GM21723 (cell line): Measurements from ENCODE around the gene DNM2.
"Not testable (repeated sequence)": the region's sequence is repeated elsewhere in the genome, so short reads cannot be mapped to it uniquely, and the experiment has no call there.

Source experiments
- ATAC-seq: cut with Tn5 transposase; IDR thresholded peaks from one replicate; pipeline ENCODE4 v1.9.1; 2021; ENCODE audit warnings: mild to moderate bottlenecking, moderate library complexity; ENCODE audit not compliant: unreplicated experiment

Gene DNM2

DNA sequence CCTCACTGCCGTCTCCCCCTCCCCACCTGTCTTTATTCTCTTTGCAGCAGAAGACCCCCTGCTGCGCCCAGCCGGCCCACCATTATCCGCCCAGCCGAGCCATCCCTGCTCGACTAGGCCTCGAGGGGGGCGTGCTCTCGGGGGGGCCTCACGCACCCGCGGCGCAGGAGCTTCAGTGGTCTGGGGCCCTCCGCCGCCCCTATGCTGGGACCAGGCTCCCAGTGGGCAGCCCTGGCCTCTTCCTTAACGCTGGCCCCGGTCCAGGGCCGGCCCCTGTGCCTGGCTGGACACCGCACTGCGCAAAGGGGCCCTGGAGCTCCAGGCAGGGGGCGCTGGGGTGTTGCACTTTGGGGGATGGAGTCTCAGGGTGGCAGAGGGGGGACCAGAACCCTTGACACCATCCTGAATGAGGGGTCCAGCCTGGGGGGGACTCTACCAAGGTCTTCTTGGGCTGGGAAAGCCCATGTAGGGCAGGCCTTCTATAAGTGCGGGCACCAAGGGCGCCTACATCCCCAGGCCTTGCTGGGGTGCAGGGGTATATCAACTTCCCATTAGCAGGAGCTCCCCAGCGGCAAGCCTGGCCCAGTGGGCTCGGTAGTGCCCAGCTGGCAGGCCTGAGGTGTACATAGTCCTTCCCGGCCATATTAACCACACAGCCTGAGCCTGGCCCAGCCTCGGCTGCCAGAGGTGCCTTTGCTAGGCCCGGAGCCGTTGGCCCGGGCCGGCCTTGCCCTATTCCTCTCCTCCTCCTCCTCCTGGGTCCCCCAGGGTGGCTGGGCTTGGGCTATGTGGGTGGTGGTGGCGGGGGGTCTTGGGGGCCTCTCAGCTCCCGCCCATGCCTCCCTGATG lies 113.3 kb downstream of the DNM2 start:
- ATAC-seq = no peak

DNA sequence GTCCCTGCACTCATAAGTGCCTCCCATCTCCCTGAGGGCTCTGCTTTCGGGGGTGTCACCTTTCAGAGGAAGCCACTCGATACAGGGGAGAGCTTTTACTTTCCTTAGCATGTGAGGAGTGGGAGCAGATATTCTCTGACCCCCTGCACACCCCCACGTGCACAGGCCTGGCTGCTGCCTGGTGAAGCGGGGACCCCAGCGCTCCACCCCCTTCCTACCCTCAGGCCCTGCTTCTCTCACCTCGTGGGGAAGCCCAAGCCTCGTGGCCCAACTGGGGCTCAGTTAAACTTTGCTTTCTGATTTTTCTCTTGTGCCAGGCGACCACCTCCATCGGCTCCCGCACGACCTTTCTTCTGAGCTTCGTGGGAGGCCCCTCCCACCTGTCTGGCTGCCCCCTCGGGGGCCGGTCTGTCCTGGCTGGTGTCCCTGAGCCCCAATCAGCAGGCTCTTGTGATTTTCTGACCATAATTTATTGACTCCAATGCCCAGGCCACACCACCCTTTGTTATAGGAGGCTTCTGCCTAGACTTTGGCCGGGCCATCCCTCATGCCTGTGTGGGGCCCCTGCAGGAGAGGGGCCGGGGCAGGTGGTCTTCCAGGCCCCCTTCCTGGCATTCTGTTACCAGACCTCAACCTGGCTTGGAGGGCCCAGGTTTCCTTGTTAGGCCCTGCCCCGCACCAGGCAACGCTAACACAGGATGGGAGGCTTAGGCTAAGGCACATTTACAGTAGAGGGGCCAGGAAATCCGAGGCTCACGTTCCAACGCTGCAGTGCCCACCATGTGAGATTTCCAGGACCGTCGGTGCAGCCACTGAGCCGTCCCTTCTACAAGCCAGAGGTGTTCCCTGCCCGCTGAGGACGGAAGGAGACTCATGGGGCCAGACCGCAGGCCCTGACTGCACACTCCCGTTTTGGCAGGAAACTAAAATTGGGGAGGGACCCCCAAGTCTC lies 114.4 kb downstream of the DNM2 start:
- ATAC-seq = no peak

DNA sequence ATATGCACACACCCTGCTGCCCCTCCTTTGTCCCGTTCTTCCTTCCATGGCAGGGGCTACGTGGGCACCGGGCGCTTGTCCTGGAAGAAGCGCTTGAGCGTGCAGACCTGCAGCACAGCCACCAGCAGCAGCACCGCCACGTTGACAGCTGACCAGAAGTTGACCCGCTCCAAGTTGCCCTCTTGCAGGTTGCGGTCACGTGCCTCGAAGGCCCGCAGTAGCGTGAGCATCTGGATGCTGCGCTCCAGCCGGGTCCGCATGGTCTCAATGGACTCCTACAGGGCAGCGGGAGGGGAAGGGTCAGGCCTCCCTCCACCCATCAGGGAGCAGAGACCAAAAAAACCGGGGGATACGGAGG lies 115.0 kb downstream of the DNM2 start:
- no peak for ATAC-seq

DNA sequence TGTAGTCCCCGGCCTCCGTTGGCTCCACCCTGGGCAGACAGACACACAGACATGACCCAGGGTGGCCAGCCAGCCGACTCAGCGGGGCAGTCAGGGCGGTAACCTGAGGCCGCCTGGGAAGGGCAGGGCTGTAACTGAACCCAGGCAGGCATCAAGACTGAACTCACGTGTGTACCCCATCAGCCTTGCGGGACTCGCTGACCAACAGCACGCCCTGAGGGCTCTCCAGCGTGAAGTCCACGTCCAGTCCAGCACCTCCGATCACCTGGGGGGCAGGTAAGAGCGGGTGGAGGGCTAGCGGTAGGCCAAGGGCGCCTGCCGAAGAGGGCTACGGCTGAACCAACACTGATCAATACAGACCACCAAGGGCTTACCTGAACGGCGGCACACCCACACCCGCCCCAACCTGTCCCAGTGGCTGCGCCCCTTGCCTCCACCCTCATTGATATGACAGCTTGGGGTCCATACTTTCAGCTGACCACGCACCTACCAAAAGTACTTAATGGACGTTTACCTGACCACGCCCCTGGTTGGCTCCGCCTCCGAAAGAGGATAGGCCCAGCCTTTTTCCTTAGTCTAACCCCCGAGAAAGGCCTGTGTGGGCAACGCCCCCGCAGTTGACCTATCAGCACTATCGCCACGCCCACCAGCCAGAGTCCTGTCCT lies 117.3 kb downstream of the DNM2 start:
- ATAC-seq = no peak

DNA sequence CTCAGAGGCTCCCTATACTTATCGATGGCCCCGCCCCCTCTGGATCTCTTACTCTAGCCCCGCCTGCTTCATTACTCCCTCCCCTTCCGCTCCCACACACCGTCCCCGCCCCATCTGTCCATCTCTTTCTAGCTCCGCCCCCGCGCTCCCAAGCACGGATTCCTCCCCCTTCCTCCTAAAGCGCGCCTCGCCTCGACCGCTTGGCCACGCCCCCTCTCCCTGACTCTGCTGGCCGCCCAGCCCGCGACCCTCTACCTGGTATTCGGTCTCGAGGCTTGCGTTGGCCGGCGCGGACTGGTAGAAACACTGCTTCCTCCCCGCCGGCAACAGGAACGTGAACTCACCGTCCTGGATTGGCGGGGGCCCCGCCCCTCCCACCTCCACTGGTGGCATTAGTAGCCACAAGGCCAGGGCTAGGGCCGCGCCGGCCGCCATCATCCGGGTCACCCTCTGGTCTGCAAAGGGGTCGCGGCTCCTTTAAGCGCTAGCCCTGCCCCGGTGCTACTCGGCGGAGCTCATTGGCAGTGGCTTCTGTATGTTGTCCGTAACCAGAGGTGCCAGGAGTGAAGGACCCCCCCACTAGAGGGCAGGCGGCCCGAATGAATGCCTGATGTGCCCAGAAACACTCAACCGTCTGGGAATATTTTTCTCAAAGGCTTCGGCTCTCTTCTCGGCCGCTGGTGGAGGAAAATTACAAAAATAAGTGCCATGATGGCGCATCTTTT lies 118.0 kb downstream of the DNM2 start, which contains the start of gene TMED1:
Gene TMED1 (minus strand): TSS at position 459 of the 725 bp plus-strand sequence. CDS start 21 bp downstream, at position 438.
- ATAC-seq = peak; percentile 72

DNA sequence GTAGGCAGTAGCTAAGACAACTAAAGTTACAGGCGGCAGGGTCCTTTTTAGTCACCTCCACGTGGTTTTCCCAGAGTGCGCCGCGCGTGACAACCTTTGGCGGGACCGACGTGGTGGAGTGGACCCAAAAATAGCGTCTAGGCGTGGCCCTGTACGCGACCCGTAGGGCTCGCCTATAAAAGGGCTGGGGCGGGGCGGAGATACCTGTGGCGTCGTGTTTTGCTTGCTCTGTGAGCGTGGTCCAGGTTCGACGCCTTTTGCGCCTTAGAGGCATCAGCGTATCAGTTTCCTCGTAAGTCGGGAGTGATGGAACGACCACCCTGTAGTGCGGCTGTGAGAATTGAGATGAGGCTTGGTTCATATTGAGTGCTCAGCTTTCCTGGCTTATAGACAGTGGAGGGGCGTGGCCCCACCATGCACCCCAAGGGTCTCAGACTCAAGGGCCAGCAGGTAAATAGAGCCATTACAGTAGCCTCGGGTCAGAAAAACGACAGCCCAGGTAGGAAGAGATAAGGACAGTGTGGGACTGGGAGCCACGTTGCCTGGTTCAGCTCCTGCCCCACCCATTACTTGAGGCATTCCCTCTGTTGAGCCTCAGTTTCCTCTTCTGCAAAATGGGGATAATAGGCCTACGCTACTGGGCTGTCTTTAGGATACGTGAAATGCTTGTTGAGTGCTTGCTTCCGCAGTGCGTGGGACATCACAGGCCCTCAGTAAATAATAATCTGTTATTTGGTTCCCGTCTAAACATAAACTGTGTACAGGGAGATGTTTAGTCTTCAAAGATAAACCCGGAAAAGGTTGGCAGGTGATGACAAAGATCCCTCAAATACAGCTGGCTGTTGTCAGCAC lies 118.8 kb downstream of the DNM2 start:
- ATAC-seq = peak; percentile 17

DNA sequence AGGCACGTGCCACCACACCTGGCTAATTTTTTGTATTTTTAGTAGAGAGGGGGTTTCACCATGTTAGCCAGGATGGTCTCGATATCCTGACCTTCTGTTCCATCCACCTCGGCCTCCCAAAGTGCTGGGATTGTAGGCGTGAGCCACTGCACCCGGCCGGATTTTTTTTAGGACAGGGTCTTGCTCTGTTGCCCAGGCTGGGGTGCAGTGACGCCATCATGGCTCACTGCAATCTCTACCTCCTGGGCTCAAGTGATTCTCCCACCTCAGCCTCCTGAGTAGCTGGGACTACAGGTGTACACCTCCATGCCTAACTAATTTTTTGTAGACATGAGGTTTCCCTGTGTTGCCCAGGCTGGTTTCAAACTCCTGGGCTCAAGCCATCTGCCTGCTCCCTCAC lies 119.8 kb downstream of the DNM2 start:
- ATAC-seq = not testable (repeated sequence)

DNA sequence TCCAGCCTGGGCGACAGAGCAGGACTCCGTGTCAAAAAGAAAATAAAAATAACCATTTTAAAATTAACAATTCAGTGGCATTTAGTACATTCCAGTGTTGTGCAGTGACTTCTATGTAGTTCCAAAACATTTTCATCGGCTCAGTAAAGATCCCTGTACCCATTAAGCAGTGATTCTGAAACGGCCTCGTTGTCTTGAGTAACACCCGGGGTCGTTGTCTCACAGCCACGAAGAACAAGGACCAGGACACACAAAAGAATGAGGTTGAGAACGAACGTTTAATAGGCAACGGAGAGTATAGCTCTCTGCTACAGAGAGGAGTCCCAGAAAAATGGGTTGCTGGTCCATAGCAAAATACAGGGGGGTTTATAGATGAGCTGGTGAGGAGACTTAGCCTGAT lies 120.5 kb downstream of the DNM2 start:
- no peak for ATAC-seq

DNA sequence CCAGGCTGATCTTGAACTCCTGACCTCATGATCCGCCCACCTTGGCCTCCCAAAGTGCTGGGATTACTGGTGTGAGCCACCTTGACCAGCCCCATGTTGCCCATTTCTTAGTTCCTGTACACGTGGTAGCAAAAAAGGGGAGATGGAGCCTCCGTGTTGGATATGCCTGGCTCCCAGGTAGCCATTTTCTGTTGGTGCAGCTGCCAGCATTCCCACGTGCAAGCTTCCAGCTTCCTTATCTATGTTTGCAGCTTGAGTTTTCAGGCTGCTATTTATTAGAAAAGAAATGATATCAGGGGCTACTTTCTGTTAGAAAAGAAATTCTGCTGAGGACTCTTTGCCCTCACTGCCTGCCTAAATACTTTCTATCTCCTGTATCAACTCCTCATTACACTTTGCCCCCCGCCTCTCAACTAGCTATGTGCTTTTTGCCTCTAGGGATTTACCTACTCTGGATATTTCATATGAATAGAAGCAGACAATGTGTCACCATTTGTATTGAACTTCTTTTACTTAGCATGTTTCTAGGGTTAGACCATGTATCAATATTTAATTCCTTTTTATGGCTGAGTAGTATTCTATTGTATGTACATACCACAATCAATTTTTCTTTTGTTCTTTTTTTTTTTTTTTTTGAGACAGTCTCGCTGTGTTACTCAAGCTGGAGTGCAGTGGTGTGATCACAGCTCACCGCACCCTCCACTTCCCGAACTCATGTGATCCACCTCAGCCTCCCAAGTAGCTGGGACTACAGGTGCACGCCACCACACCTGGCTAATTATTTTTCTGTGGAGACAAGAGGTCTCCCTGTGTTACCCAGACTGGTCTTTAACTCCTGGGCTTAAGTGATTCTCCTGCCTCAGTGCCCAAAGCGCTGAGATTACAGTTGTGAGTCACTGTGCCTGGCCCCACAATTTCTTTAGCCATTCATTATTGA lies 121.5 kb downstream of the DNM2 start:
- no peak for ATAC-seq

DNA sequence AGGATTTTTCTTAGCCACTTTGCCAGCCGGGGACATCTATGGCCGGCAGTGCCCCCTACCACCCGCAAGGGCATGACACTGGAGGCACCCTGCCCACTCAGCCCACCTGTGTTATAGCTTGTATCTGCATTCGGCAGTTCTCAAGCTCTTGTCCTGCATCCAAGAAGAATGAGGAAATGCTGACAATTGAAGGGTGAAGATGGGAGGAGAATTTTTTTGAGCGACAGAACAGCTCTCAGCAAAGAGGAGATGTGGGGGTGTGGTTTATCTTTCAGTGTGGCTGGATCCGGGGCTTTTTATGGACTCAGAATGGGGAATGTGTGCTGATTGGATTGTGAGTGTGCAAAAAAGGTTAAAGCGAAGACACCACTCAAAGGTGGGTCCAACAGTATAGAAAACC lies 124.9 kb downstream of the DNM2 start:
- no peak for ATAC-seq

DNA sequence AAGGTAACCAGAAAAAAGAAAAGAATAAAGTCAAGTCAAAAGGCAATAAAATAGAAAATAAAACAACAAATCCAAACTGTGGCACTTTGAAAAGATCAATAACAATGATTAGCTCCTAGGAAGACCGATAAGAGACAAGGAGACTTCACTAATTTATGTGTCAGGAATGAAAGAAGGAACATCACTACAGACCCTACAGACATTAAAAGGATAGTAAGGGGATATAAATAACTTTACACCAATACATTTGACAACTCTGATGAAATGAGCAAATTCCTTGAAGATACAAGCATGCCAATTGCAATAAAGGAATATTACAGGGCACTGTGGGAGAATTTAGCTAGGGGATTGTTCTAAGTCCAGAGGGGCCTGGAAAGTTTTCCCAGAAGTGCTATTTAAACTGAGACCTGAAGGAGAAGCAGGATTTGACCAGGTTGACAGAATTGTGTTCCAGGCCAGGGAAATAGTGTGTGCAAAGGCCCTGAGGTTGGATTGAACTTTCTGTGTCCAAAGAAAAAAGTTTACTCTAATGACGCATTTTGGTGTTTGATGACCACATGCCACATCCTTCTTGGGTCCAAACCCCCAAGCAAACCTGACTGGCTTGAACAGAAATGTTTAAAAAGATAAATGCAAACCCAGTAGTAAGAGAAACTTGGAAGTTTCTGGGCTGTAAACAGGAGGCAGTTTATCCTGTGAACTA lies 128.8 kb downstream of the DNM2 start:
- ATAC-seq = no peak

DNA sequence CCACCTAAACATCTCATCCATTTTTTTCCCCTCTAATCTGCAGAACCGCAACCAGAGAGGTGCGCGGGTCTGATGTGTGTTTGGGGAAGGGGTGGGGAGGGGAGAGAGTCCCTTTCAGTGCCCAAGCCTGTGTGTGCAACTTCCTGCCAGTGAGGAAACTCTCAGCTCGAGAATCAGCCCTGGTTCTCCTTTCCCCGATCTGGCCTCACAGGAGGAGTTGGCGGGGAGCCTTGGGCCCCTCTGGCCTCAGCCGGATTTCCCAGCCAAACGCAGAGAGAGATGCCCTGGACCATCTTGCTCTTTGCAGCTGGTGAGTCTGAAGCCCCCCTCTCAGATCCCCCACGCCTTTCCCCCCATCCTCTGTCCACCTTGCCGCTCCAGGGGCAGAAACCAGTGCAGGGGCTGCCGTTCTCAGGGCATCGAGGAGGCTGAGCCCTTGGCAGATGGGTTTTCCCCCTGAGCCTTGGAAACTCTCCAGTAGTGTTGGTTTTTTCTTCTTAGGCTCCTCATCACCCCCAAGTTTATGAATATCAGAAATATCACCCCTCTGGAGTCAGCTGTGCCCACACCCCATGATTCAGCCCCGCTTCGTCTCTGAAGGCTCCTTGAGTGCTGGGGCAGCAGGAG lies 130.5 kb downstream of the DNM2 start, which contains the start of gene C19orf38:
Gene C19orf38 (plus strand): TSS at position 186 of the 627 bp plus-strand sequence. CDS start 94 bp downstream, at position 280.
- no peak for ATAC-seq

DNA sequence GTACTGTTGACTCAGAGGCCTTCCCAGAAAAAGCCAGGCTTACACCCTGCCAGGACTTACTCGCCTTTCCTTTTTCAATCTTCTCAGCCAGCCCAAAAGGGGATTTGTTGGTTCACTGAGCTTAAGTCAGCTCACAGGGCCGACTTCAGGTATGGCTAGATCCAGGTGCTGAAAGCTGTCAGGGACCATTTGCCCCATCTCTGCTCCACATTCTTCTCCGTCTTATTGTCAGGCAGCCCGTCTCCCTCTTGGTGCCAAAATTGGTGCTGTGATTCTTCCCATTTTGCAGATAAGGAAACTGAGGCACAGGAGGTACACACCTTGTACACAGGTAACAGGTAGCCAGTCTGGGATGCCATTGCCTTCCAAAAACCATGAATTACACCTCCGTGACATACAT lies 132.8 kb downstream of the DNM2 start:
- no peak for ATAC-seq

DNA sequence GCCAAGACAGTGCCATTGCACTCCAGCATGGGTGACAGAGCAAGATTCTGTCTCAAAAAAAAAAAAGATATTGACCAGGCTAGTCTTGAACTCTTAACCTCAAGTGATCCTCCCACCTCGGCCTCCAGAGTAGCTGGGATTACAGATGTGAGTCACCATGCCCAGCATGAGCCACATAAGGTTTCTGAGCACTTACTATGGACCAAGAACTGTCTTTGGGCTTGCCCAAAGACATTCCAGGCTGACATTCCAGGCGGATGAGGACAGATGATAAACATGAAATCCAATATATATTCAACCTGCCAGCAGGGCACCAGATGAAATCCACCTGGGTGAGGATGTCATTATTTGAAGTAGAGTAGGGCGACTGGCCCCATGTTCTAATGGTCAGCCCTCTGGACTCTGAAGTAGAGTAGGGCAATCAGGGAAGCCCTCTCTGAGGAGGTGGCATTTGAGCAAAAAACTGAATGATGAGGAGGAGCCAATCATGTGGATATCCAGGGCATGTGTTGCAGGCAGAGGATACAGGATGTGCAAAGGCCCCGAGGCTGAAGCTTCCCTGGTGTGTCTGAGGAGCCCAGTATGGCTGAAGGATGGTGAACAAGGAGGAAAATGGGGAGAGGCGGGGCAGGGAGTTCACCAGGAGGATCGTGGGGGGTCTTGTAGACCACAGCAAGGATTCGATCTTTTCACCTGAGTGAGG lies 134.4 kb downstream of the DNM2 start:
- ATAC-seq = no peak

DNA sequence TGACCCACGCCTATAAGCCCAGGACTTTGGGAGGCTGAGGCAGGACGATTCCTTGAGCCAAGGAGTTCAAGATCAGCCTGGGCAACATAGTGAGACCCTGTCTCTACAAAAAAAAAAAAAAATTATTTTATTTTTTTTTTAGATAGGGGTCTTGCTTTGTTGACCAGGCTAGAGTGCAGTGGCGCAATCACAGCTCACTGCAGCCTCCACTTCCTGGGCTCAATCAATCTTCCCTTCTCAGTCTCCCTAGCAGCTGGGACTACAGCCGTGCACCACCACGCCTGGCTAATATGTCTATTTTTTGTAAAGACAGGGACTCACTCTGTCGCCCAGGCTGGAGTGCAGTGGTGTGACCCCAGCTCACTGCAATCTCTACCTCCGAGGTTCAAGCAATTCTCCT lies 135.1 kb downstream of the DNM2 start:
- no peak for ATAC-seq

DNA sequence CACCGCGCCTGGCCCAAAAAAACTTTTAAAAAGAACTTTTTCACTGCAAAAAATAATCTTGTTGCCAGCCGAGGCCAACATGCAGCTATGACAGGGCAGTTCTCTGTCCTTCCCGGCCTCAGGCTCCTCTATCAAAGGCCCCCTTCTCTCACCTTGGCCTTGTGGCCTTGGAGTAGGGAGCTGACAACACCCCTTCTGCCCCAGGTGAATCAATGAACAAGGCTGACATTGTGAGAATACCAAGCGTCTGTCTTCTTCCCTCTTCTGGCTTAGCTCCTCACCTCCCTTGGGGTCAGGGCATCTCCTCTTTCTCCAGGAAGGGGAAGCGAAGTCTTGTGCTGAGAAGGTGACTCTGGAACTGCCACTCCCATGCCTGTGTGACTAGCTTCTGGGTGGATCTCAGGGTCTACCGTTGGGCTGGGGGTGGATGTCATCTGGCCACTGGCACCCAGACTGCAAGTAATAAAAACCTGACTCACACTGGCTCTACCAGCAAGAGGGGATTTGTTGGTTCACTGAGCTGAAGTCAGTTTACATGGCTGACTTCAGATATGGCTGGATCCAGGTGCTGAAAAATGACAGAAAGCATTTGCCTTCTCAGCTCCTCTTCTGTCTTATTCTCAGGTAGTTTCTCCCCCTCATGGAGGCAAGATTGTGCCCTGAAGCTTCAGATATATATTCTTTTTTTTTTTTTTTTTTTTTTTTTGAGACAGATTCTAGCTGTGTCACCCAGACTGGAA lies 136.6 kb downstream of the DNM2 start:
- no peak for ATAC-seq
